Sciatic nerve (tissue), 2 donors: Measurements from ENCODE around the gene GSTM3. TPM values are rescaled to one million over a fixed set of nuclear protein-coding genes. Genes with fewer than 3 reads are reported as not detected.
"Not testable (repeated sequence)": the region's sequence is repeated elsewhere in the genome, so short reads cannot be mapped to it uniquely, and the experiment has no call there.

Experiments
- ATAC-seq: fragments of 200-7000 bp; cut with Tn5 transposase; one replicate; pipeline ENCODE4 v1.9.1; 2020; ENCODE audit warnings: mild to moderate bottlenecking, moderate library complexity
- DNase-seq: peaks from one replicate; pipeline ENCODE4 v3.0.0-alpha.2; 2020; ENCODE audit warnings: low spot score
- intact Hi-C: fragments of 100-400 bp; cut with DNase I; formaldehyde crosslinking; loops from one replicate; pipeline ENCODE4 v1.14.2; 2022
- total RNA-seq: library from RNA; stranded (reverse); fragmentation: NEBNext Ultra II Directional; extraction: Animal tissue kit (Norgen Biotek cat#: 25700); gene quantifications from one replicate; pipeline ENCODE4 v1.2.1, GENCODE V29; 2021
- donor health status: DM: no; HTN: no; CAD: no.
- donor health status: DM: no; HTN: no; CAD: no.

The GSTM3 gene
- total RNA-seq, 1 donor from 2014 or later, result 104 TPM

DNA sequence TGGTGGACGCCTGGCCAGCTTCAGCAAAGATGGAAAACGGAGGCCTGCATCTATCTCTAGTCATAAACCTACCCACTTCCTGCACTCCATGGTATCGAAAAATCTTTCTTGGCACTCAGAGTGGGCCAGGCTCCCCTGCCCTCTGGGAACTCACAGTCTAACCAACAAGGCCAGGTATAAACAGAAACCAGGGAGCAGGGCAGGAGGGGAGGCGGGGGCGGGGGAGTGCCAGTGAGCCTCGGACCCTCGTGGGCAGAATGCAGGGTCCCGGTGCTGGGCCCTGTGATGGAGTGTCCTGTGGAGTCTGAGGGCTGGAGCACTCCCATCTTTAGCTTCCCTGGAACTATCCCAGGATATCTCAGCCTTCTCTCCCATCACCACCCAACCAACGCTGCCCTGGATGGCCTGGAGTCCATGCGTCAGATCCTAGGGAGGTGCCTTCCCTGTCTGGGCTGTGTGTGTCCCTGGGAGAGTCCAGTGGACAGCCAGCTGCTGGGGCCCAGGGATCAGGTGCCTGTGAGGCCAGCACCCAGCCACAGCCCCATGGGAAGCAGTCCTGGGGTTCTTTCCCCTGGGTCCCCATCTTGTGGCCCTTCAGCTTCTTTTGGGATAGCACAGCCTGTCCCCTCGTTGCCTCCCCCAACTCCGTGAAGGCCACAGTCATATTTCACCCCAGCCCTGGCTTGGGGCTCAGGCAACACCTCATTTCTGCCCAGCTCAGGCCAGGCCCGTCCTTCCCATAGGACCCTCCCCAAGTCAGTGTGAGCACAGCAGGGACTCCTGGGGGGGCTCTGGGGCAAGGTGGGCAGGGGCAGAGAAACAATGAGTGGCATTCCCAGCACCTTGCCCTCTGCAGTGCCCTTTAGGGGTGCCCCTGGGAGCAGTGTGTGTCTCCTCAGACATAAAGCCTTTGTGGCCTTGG is 24.0 kb upstream of the GSTM3 start:
- DNase-seq (peak; percentile 44), ATAC-seq (no peak)
- intact Hi-C loops, result no loop called here

DNA sequence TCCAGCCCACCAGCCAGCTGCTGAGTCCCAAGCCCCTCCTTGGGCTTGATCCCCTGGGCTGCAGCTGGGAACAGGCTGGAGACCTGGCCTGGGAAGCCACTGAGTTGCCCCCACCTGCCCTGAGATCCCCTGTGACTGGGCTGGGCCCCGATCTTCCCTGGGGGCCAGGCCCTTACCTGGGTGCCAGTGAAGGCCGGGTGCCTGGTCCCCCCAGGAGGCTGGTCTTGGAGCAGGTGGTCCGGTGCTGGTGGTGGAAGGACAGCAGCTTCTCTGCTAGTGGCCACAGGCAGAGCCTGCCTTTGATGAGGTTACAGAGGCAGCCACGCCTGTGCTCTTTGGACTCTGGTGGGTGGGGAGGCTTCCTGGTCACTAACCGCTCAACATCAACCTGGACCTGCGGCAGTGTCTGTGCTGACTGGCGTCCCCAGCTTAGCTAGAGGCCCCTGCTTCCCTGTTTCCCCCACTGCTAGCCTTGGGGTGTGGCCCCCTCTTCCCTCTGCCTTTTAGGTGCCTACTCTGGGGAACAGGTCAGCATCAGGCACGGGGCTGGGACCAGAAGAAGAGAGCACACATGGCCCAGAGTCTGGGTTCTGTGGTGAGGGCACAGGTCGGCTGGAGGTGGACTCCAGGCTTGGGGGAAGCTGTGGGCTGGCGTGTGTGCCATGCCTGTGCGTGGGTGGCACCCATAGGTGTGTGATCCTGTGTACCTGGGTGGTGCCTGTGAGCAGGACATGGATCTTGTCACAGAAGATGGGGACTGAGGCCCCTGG is 23.0 kb upstream of the GSTM3 start, which contains the start of gene EPS8L3:
Gene EPS8L3, minus strand, starts transcription at position 278 of the 770 bp plus-strand sequence. CDS start 2,174 bp downstream, outside the sequence.
- ATAC-seq (no peak), DNase-seq (peak; percentile 49)
- intact Hi-C loops, result no loop called here

DNA sequence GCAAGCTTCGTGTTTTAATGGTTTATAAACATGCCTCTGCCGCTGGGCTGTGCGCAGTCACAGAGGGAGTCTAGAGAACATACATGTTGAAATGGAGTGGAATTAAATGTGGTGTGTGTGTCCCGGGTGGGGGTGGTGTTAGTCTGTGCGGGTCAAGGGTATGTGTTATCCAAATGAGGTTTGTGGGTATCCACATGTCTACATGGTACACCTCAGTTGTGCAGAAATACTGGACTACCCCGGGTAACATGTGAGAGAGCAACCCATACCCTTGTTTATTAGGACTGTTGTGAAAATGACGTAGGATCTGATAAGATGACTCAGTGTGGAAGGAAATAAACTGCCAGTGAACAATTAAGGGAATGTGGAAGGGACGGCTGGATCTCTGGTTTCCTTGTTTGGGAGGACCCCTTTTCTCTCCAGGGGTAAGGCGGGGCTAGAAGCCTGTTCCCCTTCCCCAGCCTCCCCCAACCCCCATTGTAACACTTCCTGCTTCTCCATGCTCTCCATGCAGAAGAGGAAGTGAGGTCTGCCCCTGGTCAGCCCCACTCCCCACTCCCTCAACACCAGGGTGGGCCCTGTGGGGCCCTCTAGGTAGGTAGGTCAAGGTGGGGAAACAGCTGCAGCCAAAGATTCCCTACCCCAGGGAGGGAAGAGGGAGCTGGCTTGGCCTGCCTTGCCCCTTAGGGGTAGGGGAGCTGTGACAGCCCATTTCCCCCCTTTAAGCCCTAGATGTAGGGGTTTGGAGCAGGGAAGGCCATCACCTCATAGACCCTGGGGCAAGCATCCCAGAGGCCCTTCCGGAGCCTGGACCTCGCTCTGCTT is 22.2 kb upstream of the GSTM3 start:
- intact Hi-C loops, result no loop called here

DNA sequence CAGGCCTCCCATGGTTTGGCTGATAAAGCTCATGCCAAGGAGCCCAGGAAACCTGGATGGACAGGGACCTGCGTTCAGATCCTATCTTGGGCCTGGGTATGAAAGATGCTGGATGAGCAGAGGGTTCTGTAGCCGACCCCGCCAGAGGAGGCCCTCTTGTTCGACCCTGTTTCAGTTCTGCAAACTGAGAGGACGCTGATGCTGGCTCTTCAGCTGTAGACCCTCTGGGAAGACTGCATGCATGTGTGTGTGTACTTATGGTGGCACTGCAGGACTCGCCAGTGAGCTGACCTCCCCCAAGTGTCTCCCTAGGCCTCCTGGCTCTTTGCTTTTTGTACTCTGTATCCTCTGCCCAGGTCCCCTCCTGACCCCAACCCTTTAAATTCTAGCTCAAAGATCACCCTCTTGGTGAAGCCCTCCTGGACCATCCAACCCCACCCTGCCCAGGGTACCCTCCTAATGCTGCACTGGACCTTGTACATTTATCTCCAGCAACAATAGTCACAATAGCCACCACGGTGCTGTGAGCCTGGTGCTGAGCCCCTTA is 21.3 kb upstream of the GSTM3 start:
- intact Hi-C loops, result no loop called here
- ATAC-seq, result no peak
- DNase-seq, result no peak

More for the DNA sequence above, 22.2 kb upstream of the GSTM3 start:
- DNase-seq (peak; percentile 40), ATAC-seq (no peak)

DNA sequence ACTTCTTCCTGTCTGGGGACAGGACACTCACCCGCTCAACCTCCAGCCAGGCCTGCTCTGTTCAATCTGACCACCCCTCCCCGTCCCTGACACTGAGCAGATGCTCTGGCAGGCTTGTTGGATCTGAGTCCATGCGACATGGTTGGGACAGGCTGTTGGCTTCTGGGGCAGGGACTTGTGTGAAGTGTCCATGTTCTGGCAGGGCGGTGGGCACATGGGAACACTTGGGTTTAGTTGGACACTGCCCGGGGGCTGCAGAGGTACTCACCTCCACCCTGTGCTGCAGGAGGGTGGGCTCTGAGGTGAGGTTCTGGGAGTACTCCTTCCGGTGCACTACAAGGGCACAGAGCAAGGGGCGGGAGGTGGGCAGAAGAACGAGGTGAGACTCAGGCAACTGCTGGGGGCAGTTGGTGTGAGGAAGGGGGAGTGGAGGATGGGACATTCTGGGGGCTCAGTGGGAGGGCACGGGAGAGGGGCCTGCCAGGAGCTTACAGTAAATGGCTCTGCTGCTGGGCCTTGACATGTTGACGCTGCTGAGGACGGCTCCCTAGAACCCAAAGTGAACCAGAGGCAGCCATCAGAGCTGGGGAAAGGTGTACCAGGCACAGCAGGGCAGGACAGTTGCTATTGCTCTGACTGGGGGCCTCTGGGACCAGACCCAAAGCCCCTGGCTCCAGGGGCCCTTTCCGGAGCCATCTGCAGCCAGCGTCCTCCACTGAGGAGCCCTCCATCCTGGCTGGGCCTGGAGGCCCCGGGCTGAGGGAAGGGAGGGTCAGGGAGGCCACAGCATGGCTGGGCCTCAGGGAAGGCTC is 20.6 kb upstream of the GSTM3 start:
- intact Hi-C loops, result no loop called here
- DNase-seq (peak; percentile 47), ATAC-seq (no peak)

DNA sequence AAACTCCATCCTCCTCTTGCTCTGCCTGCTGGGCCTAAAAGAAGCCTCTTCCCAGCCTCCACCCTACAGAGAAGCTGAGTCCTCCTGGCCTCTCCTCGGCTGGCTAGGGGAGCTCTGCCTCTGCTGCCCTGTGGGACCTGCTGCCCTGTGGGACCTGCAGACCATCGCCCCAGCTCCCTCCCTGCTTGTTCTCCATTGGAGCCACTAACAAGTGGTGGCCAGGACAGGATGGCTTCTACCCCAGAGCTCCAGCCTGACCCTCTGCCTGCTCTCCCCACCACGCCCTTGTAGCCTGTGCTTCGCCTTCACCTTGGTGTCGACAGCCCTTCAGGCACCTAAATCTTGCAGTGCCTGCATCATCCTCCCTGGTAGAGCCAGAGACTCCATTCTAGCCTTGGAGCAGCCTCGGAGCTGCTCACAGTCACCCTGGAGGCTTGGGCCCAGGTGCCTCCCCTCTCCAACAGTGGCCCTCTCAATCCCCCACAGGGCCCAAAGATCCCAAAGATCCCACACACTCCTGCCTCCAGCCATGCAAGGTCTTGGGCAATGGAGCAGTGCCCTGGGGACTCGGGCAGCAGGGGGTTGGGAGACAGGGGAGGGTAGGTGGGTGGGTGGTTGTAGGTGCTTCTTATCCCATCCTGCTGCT is 19.9 kb upstream of the GSTM3 start:
- no peak for ATAC-seq
- DNase-seq, result peak; percentile 37
- intact Hi-C loops, result no loop called here

DNA sequence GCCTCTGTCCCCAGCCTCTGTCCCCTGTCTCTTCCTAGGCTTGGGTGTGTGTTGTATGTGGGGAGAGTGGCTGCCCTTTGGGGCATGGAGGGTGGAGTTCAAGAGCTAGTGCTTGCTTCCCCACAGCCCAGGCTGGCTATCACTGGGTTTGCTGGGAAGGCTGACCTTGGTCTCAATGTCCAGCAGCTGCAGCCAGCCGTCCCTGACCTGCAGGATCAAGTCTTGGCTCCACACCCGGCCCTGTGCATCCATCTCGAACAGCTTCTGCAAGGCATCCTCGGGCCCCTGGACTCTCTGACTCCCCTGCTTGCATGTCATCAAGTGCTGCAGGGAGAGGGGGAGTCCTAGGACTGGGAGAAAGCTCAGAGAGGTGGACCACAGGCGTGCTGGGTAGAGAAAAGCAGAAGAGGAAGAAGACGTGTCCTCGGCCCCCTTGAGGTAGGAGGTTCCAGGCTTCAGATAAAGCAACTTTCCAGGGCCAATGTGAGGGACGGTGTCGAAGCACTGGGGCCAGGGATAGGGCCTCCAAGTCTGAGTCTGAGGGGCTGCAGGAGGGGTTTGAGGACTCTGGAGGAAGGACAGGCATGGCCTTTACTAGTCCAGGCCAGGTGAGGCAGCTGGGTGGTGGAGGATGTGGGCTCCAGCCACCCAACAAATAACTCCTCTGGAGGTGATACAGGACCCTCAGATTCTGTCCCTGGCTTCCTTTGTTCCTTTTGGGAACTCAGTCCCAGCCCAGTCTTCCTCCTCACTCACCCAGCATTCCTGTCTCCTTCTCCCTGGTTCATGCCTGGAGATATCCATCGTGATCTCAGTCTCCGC is 18.9 kb upstream of the GSTM3 start:
- ATAC-seq (no peak), DNase-seq (peak; percentile 40)
- intact Hi-C loops, result no loop called here

DNA sequence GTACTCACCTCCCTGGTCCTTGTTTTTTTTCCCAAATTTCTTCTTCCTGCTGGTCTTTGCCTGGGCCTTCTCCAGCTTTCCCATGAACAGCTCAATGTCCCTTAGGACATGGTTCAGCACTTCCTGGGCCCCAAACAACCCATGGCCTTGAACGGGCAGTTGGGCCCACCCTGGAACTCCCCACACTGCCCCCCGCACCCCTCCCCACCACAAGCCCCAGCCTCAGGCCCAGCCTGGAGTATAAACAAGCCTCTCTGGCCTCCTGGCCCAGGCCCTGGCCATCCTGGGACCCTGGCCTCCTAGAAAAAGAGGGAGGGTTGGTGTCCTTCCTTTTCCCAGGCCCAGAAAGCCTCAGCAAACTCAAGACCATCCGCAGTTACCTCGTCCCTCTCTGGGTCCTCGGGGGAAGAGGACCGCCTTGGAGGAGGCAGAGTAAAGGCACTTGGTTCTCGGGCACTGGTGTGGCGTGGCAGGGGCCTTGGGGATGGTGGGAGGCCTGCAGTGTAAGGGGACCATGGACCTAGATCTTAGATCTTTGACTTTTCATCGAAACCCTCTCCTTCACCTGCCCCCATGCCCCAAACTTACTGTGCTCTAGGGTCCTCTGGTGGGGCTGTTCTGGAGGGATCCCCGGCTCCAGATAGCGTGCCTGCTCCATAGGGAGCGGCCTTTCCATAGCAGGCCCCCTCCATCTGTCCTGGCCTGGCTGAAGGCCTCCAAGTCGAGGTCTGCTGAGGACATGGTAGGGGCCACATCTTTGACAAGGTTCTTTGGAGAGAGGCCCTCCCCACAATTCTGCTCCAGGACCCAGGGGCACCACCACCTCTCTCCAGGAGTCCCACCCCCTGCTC is 17.3 kb upstream of the GSTM3 start:
- DNase-seq, result peak; percentile 40
- intact Hi-C loops, result no loop called here
- no peak for ATAC-seq

DNA sequence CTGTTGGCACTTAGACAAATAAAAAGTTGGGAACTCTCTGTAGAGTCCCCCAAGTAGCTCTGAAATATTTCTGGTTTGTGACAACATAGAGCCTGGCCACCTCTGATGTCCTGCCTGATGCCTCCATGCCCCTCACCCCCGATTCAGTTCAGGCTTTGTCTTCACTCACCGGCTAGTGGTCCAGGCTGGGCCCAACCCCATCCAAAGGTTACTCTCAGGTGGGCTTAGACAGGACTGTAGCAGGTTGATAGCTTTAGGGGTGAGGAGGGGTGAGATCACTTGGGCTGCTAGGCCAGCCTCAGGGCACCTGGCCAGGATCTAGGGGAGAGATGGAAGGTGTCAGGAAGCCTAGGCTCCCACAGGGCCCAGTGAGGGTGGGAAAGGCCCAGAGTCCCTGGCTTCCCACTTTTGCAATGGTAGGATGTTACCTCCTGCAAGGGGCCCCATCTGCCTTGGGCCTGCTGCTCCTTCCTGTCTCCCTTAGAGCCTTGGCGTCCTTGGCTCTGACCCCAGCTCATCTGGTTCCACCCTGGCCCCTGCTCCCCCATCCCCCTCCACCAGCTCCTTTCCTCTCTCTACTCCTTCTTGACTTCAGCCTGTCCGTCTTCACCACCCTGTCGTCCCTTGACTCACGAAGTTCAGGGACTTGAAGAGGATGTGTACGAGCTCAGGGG is 16.1 kb upstream of the GSTM3 start:
- intact Hi-C loops, result no loop called here
- DNase-seq (peak; percentile 27), ATAC-seq (no peak)

DNA sequence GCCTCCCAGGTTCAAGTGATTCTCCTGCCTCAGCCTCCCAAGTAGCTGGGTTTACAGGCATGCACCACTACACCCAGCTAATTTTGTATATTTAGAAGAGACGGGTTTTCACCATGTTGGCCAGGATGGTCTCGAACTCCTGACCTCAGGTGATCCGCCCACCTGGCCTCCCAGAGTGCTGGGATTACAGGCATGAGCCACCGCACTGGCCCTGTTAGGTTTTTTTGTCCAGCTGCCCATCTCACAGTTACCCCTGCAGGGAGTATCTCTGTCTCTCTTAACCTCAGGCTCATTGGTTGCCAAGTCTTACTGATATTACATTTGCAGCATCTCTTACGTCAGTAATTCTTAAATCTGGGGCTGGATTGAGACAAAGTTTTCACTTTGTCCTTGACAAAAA is 15.5 kb upstream of the GSTM3 start:
- intact Hi-C loops, ATAC-seq: not testable (repeated sequence)
- DNase-seq, result peak; percentile 23

DNA sequence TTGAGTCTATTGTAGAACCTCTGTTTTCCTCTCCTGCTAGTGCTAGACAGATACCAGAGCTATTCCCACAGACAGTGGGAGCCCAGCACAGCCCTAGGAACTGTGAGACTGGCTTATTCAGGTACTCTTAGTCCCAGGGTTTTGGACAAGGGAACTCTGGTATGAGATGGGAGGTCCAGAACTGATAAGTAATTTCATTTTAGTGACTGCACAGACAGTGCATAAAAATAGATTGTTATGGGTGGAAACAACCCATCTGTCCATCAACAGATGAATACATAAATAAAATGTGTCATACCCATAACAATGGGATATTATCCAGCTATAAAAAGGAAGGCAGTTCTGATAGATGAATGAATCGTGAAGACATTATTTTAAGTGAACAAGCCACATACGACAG is 13.9 kb upstream of the GSTM3 start:
- ATAC-seq, result no peak
- DNase-seq, result no peak
- intact Hi-C loops, result no loop called here

DNA sequence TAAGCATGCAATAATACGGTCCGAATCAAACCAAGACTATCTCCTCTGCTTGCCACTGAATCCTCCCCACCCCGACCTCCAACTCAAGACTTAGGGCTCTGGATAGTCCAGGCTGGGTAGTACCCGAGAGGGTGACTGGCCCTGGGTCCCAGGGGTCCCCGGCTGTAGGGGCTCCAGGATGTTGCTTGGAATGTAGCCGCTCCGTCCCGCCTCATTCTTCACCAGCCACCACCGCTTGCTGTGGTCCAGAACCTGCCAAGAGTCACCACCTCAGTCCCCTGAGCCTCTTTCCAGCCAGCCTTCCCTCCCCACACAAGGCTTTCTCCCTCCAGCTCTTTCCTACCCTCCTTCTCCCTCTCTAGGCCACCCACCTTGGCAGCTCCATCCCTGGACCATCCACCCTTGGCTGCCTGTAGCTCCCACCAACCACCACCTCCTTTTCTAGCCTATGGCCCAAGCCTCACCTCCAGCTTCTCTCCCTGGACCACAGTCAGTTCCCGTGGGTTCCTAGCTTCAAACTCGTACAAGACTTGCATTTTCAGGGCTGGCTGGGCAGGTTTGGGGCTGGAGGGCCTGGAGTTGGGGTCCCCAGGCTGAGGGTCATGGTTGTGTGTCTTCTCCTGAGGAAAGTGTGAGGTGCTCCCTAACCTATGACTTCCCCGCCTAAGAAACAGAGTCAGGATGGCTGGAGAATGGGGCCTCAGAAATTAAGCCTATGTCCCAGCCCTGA is 10.9 kb upstream of the GSTM3 start:
- no peak for ATAC-seq
- no peak for DNase-seq

DNA sequence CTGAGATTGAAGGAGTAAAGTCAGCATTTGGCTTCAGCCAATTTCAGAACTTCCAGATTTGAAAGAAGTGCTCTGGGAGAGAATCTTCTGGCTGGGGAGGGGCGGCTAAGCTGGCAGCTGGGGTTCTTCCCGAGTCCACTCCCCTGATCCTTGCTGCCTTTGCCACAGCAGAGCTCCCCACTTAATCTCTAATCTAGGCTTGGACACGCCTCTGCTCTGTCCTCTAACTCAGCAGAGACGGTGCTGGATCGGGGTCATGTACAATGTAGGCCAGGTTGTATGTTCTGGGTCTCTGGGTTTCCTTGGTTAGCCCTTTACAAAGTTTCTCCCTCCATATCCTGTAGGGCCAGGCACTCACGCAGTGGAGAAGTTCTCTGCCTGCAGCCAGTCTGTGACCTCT is 10.1 kb upstream of the GSTM3 start:
- DNase-seq (no peak), ATAC-seq (no peak)
- intact Hi-C loops, result no loop called here

More for the DNA sequence above, 10.9 kb upstream of the GSTM3 start:
- intact Hi-C loops, result no loop called here

DNA sequence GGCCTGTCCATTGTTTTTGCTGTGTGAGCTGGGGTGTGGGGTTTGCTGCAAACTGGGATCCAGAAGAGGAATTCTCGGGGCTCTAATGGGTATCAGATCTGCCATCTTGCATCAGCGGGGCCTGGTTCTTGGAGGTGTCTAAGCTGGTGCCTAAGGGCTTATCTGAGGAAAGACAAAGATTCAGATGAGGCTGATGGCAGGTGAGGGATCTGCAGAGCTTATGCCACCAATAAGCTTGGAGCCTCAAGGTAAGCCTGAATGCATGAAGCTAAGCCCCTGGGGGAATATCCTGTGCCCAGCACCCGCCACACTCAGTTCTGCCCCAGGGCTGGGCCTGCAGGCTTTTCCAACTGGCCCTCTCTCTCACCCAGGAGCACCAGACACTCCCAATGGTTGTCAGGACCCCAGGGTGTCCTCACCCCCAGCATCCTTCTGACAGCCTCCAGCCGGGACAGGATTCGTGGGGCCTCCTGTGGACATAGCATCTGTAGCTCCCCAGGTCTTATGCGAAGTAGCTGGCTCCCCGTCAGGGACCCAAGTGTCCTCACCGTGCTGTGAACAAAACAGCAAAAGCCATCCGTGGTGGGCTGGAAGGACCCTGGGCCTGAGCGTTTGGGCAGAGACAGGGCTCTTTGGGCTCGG is 9.5 kb upstream of the GSTM3 start:
- DNase-seq (no peak), ATAC-seq (no peak)
- intact Hi-C loops, result no loop called here
